MM.1S (cell line): ENCODE results near the gene HIVEP1.
"Not testable (repeated sequence)": the region's sequence is repeated elsewhere in the genome, so short reads cannot be mapped to it uniquely, and the experiment has no call there.

Source experiments
- DNase-seq: peaks from one replicate; pipeline ENCODE4 v3.0.0-alpha.2; 2015
- H2AFZ ChIP-seq: fragments of 300-600 bp; sonication (generic); 2 replicates; pipeline ENCODE4 v1.6.0; 2016; ENCODE audit warnings: antibody characterized with exemption, low read length
- H3F3A ChIP-seq: fragments of 300-600 bp; sonication (generic); 2 replicates; pipeline ENCODE4 v1.6.1; 2016; ENCODE audit warnings: mild to moderate bottlenecking, antibody characterized with exemption, low read length, moderate library complexity, mixed read lengths; ENCODE audit not compliant: insufficient read depth
- H3K27ac ChIP-seq: fragments of 300-600 bp; sonication (generic); 2 replicates; pipeline ENCODE4 v1.5.1; 2016; ENCODE audit warnings: mild to moderate bottlenecking, low read length
- H3K27me3 ChIP-seq: fragments of 300-600 bp; sonication (generic); replicated peaks from 2 replicates; pipeline ENCODE4 v1.6.0; 2016; ENCODE audit warnings: low read length; ENCODE audit not compliant: insufficient read depth
- H3K36me3 ChIP-seq: fragments of 300-600 bp; sonication (generic); replicated peaks from 2 replicates; pipeline ENCODE4 v1.6.1; 2016; ENCODE audit warnings: mild to moderate bottlenecking, low read length, mixed read lengths; ENCODE audit not compliant: insufficient read depth
- H3K4me1 ChIP-seq: fragments of 300-600 bp; sonication (generic); 2 replicates; pipeline ENCODE4 v1.6.1; 2016; ENCODE audit warnings: low read length, mixed read lengths
- H3K4me2 ChIP-seq: fragments of 300-600 bp; sonication (generic); 2 replicates; pipeline ENCODE4 v1.6.0; 2016; ENCODE audit warnings: low read depth, low read length
- H3K4me3 ChIP-seq: fragments of 300-600 bp; sonication (generic); 2 replicates; pipeline ENCODE4 v1.5.1; 2016; ENCODE audit warnings: low read length, mixed read lengths
- H3K79me2 ChIP-seq: fragments of 300-600 bp; sonication (generic); 2 replicates; pipeline ENCODE4 v1.6.1; 2016; ENCODE audit warnings: mixed run types, low read length, mixed read lengths
- H3K9ac ChIP-seq: fragments of 300-600 bp; sonication (generic); 2 replicates; pipeline ENCODE4 v1.6.1; 2016; ENCODE audit warnings: low read length, mixed read lengths
- H3K9me2 ChIP-seq: fragments of 300-600 bp; sonication (generic); replicated peaks from 2 replicates; pipeline ENCODE4 v1.6.1; 2016; ENCODE audit warnings: mild to moderate bottlenecking, low read length, mixed read lengths; ENCODE audit not compliant: insufficient read depth
- H3K9me3 ChIP-seq: fragments of 300-600 bp; sonication (generic); replicated peaks from 2 replicates; pipeline ENCODE4 v1.6.1; 2016; ENCODE audit warnings: mild to moderate bottlenecking, low read length, mixed read lengths; ENCODE audit not compliant: insufficient read depth
- H4K20me1 ChIP-seq: fragments of 300-600 bp; sonication (generic); 2 replicates; pipeline ENCODE4 v1.6.1; 2016; ENCODE audit warnings: mild to moderate bottlenecking, low read length, moderate library complexity, mixed read lengths; ENCODE audit not compliant: insufficient read depth
- CTCF ChIP-seq: fragments of 300-600 bp; sonication (generic); IDR thresholded peaks from 2 replicates; pipeline ENCODE4 v1.5.1; 2016; ENCODE audit warnings: antibody characterized with exemption, low read length, mixed read lengths
- EZH2 ChIP-seq: fragments of 300-600 bp; sonication (generic); optimal IDR thresholded peaks from 2 replicates; pipeline ENCODE3; 2017; ENCODE audit warnings: low read depth, mild to moderate bottlenecking, antibody characterized with exemption, low read length, mixed read lengths
- EZH2phosphoT487 ChIP-seq: fragments of 300-600 bp; sonication (generic); IDR thresholded peaks from 2 replicates; pipeline ENCODE4 v1.6.1; 2018; ENCODE audit warnings: antibody characterized with exemption, low read length

HIVEP1 gene

GRCh38 chr6:12173661-12174060 is 161.5 kb downstream of the HIVEP1 start:
- H3K36me3 ChIP-seq: no peaks in the 10 kb centered on the region
- H3K9me2 ChIP-seq: no peaks in the 10 kb centered on the region
- DNase-seq: no peak
- H3F3A ChIP-seq: no peaks in the 10 kb centered on the region
- no peak overlapping the region for H3K4me3 ChIP-seq
- H2AFZ ChIP-seq: no peak overlapping the region
- no peak overlapping the region for H3K27ac ChIP-seq
- no peak overlapping the region for H3K9ac ChIP-seq
- H3K27me3 ChIP-seq: no peaks in the 10 kb centered on the region
- H3K4me2 ChIP-seq: no peak overlapping the region
- no peaks in the 10 kb centered on the region for H4K20me1 ChIP-seq
- H3K9me3 ChIP-seq: no peaks in the 10 kb centered on the region
- no peak for TF ChIP-seq EZH2phosphoT487
- TF ChIP-seq EZH2: no peak
- no peak for TF ChIP-seq CTCF
- H3K4me1 ChIP-seq: no peaks in the 10 kb centered on the region
- H3K79me2 ChIP-seq: no peaks in the 10 kb centered on the region

GRCh38 chr6:12174878-12175277 is 162.8 kb downstream of the HIVEP1 start:
- Histone ChIP-seq H3K4me1 (no peaks in the 10 kb centered on the region), H3K9me2 (no peaks in the 10 kb centered on the region), H3K9me3 (no peaks in the 10 kb centered on the region), H2AFZ (no peak overlapping the region), H3K79me2 (no peaks in the 10 kb centered on the region), H3K4me3 (no peak overlapping the region), H3K27me3 (no peaks in the 10 kb centered on the region), H3K4me2 (no peak overlapping the region), H3K36me3 (no peaks in the 10 kb centered on the region), H3F3A (no peaks in the 10 kb centered on the region), H3K27ac (no peak overlapping the region), H4K20me1 (no peaks in the 10 kb centered on the region), H3K9ac (no peak overlapping the region)
- TF ChIP-seq CTCF: no peak
- TF ChIP-seq EZH2: no peak
- no peak for TF ChIP-seq EZH2phosphoT487
- no peak for DNase-seq

- no peaks in the 10 kb centered on the region for H3K27me3 ChIP-seq
Measured at GRCh38 chr6:12175626-12176025, 163.5 kb downstream of the HIVEP1 start.

GRCh38 chr6:12176782-12177181 is 164.7 kb downstream of the HIVEP1 start:
- not testable (repeated sequence) for H3K9ac ChIP-seq, H3K4me2 ChIP-seq, H3K9me2 ChIP-seq, H3K79me2 ChIP-seq, DNase-seq, H2AFZ ChIP-seq, H3K4me3 ChIP-seq, H3F3A ChIP-seq, H3K27ac ChIP-seq, H3K27me3 ChIP-seq, H3K4me1 ChIP-seq, H4K20me1 ChIP-seq, H3K9me3 ChIP-seq, H3K36me3 ChIP-seq

More at GRCh38 chr6:12175626-12176025, 163.5 kb downstream of the HIVEP1 start:
- Histone ChIP-seq H3K27ac (no peak overlapping the region), H3K9ac (no peak overlapping the region), H3K9me3 (no peaks in the 10 kb centered on the region), H3K4me1 (no peaks in the 10 kb centered on the region), H2AFZ (no peak overlapping the region), H3K9me2 (no peaks in the 10 kb centered on the region), H3K4me2 (no peak overlapping the region), H3F3A (no peaks in the 10 kb centered on the region), H3K36me3 (no peaks in the 10 kb centered on the region), H3K4me3 (no peak overlapping the region), H3K79me2 (no peaks in the 10 kb centered on the region), H4K20me1 (no peaks in the 10 kb centered on the region)
- no peak for TF ChIP-seq EZH2
- no peak for TF ChIP-seq EZH2phosphoT487
- no peak for TF ChIP-seq CTCF
- DNase-seq: no peak
